Common myeloid progenitor, CD34-positive (primary cell): ENCODE measurements around the gene SLC22A1.

Experiments used
- CTCF ChIA-PET: fragments of 350-600 bp; sonication (Branson Sonifier 250); formaldehyde crosslinking; loops from one replicate; lab custom pipeline; 2021; ENCODE audit warnings: antibody characterized with exemption; lab: Charles Lee
- POLR2A ChIA-PET: fragments of 350-600 bp; sonication (Branson Sonifier 250); formaldehyde crosslinking; loops from one replicate; lab custom pipeline; 2021; ENCODE audit warnings: antibody characterized with exemption; lab: Charles Lee
- DNase-seq, 3 donors: peaks; one replicate each; pipeline versions ENCODE4 v3.0.0 to v3.0.0-alpha.2; 2013
- H3K27ac ChIP-seq, 2 experiments: 1 replicate in 1 of 2; 2 replicates in 1 of 2; pipeline ENCODE4 v1.7.0; 2013; ENCODE audit warnings: inconsistent platforms in 2 of 2, low read length in 2 of 2, mild to moderate bottlenecking in 2 of 2, low read depth in 1 of 2, moderate library complexity in 1 of 2; ENCODE audit not compliant: severe bottlenecking in 2 of 2, insufficient read depth in 1 of 2, poor library complexity in 1 of 2
- H3K27me3 ChIP-seq, 5 experiments: replicated peaks in 2 of 5; 1 replicate in 3 of 5; 2 replicates in 2 of 5; pipeline versions ENCODE4 v1.6.1 to v1.7.0; 2013; ENCODE audit warnings: low read length in 4 of 5, mild to moderate bottlenecking in 2 of 5, moderate library complexity in 2 of 5, inconsistent platforms in 1 of 5; ENCODE audit not compliant: insufficient read depth in 5 of 5, control insufficient read depth in 4 of 5
- H3K36me3 ChIP-seq, 4 experiments: 1 replicate in 2 of 4; 2 replicates in 2 of 4; pipeline versions ENCODE4 v1.6.1 to v1.7.0; 2013; ENCODE audit warnings: low read length in 3 of 4, control low read depth in 1 of 4, mild to moderate bottlenecking in 1 of 4; ENCODE audit not compliant: control insufficient read depth in 4 of 4, insufficient read depth in 4 of 4
- H3K4me1 ChIP-seq, 4 experiments: 1 replicate in 3 of 4; 2 replicates in 1 of 4; pipeline versions ENCODE4 v1.6.1 to v1.7.1; 2013; ENCODE audit warnings: low read length in 3 of 4, mild to moderate bottlenecking in 3 of 4, control low read depth in 1 of 4, inconsistent platforms in 1 of 4, moderate library complexity in 1 of 4; ENCODE audit not compliant: control insufficient read depth in 4 of 4, insufficient read depth in 4 of 4; ENCODE audit errors: control extremely low read depth in 1 of 4
- H3K4me3 ChIP-seq, 7 experiments: 1 replicate in 4 of 7; 2 replicates in 3 of 7; pipeline versions ENCODE4 v1.5.1 to v1.7.0; 2013; ENCODE audit warnings: mild to moderate bottlenecking in 7 of 7, low read length in 6 of 7, moderate library complexity in 6 of 7, inconsistent platforms in 2 of 7, low read depth in 2 of 7, control low read depth in 1 of 7; ENCODE audit not compliant: insufficient read depth in 4 of 7, control insufficient read depth in 1 of 7; ENCODE audit errors: extremely low read depth in 1 of 7
- H3K9me3 ChIP-seq, 5 experiments: 1 replicate in 4 of 5; 2 replicates in 1 of 5; pipeline versions ENCODE4 v1.6.1 to v1.7.1; 2013; ENCODE audit warnings: low read length in 4 of 5, mild to moderate bottlenecking in 2 of 5, inconsistent platforms in 1 of 5, low read depth in 1 of 5, moderate library complexity in 1 of 5; ENCODE audit not compliant: control insufficient read depth in 4 of 5, insufficient read depth in 2 of 5; ENCODE audit errors: control extremely low read depth in 1 of 5
- WGBS: methylation state at CpG from one replicate; pipeline ENCODE4 v1.1.5; 2013; ENCODE audit not compliant: insufficient coverage; 5-methylcytosine and 5-hydroxymethylcytosine counted together

The SLC22A1 gene

GRCh38 chr6:160079686-160080043 is 42.0 kb upstream of the SLC22A1 start:
- Histone ChIP-seq H3K27me3 (peaks cover 0 to 4% (median 0%) of the 10 kb centered on the region in 5 experiments), H3K4me1 (no peaks in the 10 kb centered on the region), H3K4me3 (no peak overlapping the region), H3K27ac (no peak overlapping the region), H3K9me3 (peaks cover 0 to 7% (median 0%) of the 10 kb centered on the region in 5 experiments), H3K36me3 (peaks cover 0 to 28% (median 6%) of the 10 kb centered on the region in 4 experiments)
- ChIA-PET POLR2A (no interaction called here), CTCF (interaction anchor here (1.0 to 4.3 kb wide), 2 partner anchors 8 to 24 kb away, joined by 3 to 21 read pairs; no protein-coding TSS in a partner anchor)
- DNase-seq, result no peak
- WGBS, result 98% methylated on average over 12 of the region's 12 CpGs

- ChIA-PET POLR2A (no interaction called here), CTCF (interaction anchor here (1.0 to 4.3 kb wide), 2 partner anchors 8 to 25 kb away, joined by 3 to 21 read pairs; no protein-coding TSS in a partner anchor)
- 99% methylated on average over 15 of the region's 17 CpGs for WGBS
- H3K27ac ChIP-seq, result no peak overlapping the region
- H3K36me3 ChIP-seq, result peaks cover 0 to 33% (median 6%) of the 10 kb centered on the region in 4 experiments
- no peaks in the 10 kb centered on the region for H3K4me1 ChIP-seq
- H3K9me3 ChIP-seq, result peaks cover 0 to 7% (median 0%) of the 10 kb centered on the region in 5 experiments
- H3K27me3 ChIP-seq, result peaks cover 0 to 4% (median 0%) of the 10 kb centered on the region in 5 experiments
- no peak for DNase-seq
- H3K4me3 ChIP-seq, result no peak overlapping the region
These were observed 41.5 kb upstream of the SLC22A1 start for GRCh38 chr6:160080097-160080496.

GRCh38 chr6:160081398-160081797 is 40.2 kb upstream of the SLC22A1 start:
- DNase-seq, result no peak
- Histone ChIP-seq H3K27me3 (peaks cover 0 to 4% (median 0%) of the 10 kb centered on the region in 5 experiments), H3K4me3 (no peak overlapping the region), H3K4me1 (no peaks in the 10 kb centered on the region), H3K36me3 (peaks cover 0 to 33% (median 6%) of the 10 kb centered on the region in 4 experiments), H3K9me3 (peaks cover 0 to 7% (median 0%) of the 10 kb centered on the region in 5 experiments), H3K27ac (no peak overlapping the region)
- POLR2A ChIA-PET, result no interaction called here
- 99% methylated on average over 11 of the region's 11 CpGs for WGBS
- CTCF ChIA-PET, result interaction anchor here (0.5 kb wide), 1 partner anchor 549 kb away, joined by 3 read pairs; no protein-coding TSS in a partner anchor

GRCh38 chr6:160082627-160083026 is 39.0 kb upstream of the SLC22A1 start:
- CTCF ChIA-PET, result no interaction called here
- WGBS, result 100% methylated on average over 5 of the region's 8 CpGs

GRCh38 chr6:160084198-160084776 is 37.3 kb upstream of the SLC22A1 start:
- no peak overlapping the region for H3K27ac ChIP-seq
- H3K27me3 ChIP-seq, result peaks cover 0 to 4% (median 0%) of the 10 kb centered on the region in 5 experiments
- POLR2A ChIA-PET, result no interaction called here
- WGBS, result over 99% methylated on average over 14 of the region's 18 CpGs
- H3K4me3 ChIP-seq, result no peak overlapping the region
- H3K9me3 ChIP-seq, result peaks cover 0 to 7% (median 0%) of the 10 kb centered on the region in 5 experiments
- no peaks in the 10 kb centered on the region for H3K4me1 ChIP-seq
- CTCF ChIA-PET, result interaction anchor here (0.7 to 1.0 kb wide), 2 partner anchors 8 to 16 kb away, joined by 3 to 4 read pairs; no protein-coding TSS in a partner anchor
- H3K36me3 ChIP-seq, result peaks cover 0 to 34% (median 6%) of the 10 kb centered on the region in 4 experiments
- DNase-seq, result no peak

More at GRCh38 chr6:160082627-160083026, 39.0 kb upstream of the SLC22A1 start:
- Histone ChIP-seq H3K27ac (no peak overlapping the region), H3K36me3 (peaks cover 0 to 37% (median 6%) of the 10 kb centered on the region in 4 experiments), H3K4me3 (no peak overlapping the region), H3K27me3 (peaks cover 0 to 4% (median 0%) of the 10 kb centered on the region in 5 experiments), H3K4me1 (no peaks in the 10 kb centered on the region), H3K9me3 (peaks cover 0 to 7% (median 0%) of the 10 kb centered on the region in 5 experiments)
- POLR2A ChIA-PET, result no interaction called here
- DNase-seq, result no peak

- WGBS, result 80% methylated on average over 4 of the region's 5 CpGs
- H3K4me3 ChIP-seq, result no peak overlapping the region
- peaks cover 0 to 7% (median 0%) of the 10 kb centered on the region in 5 experiments for H3K9me3 ChIP-seq
- peaks cover 0 to 4% (median 0%) of the 10 kb centered on the region in 5 experiments for H3K27me3 ChIP-seq
- ChIA-PET CTCF (interaction anchor here (1.2 kb wide), 1 partner anchor 13 kb away, joined by 3 read pairs; no protein-coding TSS in a partner anchor), POLR2A (no interaction called here)
- DNase-seq, result no peak
- no peaks in the 10 kb centered on the region for H3K4me1 ChIP-seq
- H3K27ac ChIP-seq, result no peak overlapping the region
- H3K36me3 ChIP-seq, result peaks cover 0 to 32% (median 4%) of the 10 kb centered on the region in 4 experiments
These were observed 36.4 kb upstream of the SLC22A1 start for GRCh38 chr6:160085226-160085625.
